Stimulated activated effector memory CD8-positive, alpha-beta T cell treated with anti-CD3 and anti-CD28 coated beads, Interleukin-12 subunit alpha, Interleukin-12 subunit beta, amount 100 ng/mL, for 72 hours (primary cell): ENCODE data around the gene SPAST.
A peak's percentile ranks its signal among the peaks of the same experiment; 100 is the strongest.
"Not testable (repeated sequence)": the region's sequence is repeated elsewhere in the genome, so short reads cannot be mapped to it uniquely, and the experiment has no call there.

Experiments used
- ATAC-seq: fragments of 150-1000 bp; cut with Tn5 transposase; 2 replicates; pipeline ENCODE4 v1.10.0; 2021
- DNase-seq, 2 donors: peaks; one replicate each; pipeline ENCODE4 v3.0.0; 2021 to 2022; ENCODE audit warnings: low spot score in 2 of 2
- H3K27ac Mint-ChIP-seq: one replicate; pipeline ENCODE4 v1.8.0; 2022; ENCODE audit warnings: mild to moderate bottlenecking, mixed read lengths
- H3K36me3 Mint-ChIP-seq: one replicate; pipeline ENCODE4 v1.8.0; 2022; ENCODE audit warnings: mild to moderate bottlenecking, mixed read lengths
- H3K4me1 Mint-ChIP-seq: one replicate; pipeline ENCODE4 v1.8.0; 2022; ENCODE audit warnings: mixed read lengths
- H3K4me3 Mint-ChIP-seq: one replicate; pipeline ENCODE4 v1.8.0; 2022; ENCODE audit warnings: mild to moderate bottlenecking, mixed read lengths
- H3K9me3 Mint-ChIP-seq: one replicate; pipeline ENCODE4 v1.8.0; 2022; ENCODE audit warnings: mixed read lengths

The SPAST gene

GRCh38 chr2:32168513-32168912, 105.2 kb downstream of the SPAST start:
- no peak overlapping the region for H3K4me3 Mint-ChIP-seq
- peaks cover 44% of the 10 kb centered on the region for H3K36me3 Mint-ChIP-seq
- peaks cover 42% of the 10 kb centered on the region for H3K4me1 Mint-ChIP-seq
- H3K27ac Mint-ChIP-seq: peak overlapping the region; percentile 70
- no peak for DNase-seq
- H3K9me3 Mint-ChIP-seq: no peaks in the 10 kb centered on the region
- ATAC-seq: no peak

GRCh38 chr2:32172870-32173269, 109.5 kb downstream of the SPAST start:
- ATAC-seq (no peak), DNase-seq (no peak)
- peaks cover 68% of the 10 kb centered on the region for H3K36me3 Mint-ChIP-seq
- peak overlapping the region; percentile 18 for H3K27ac Mint-ChIP-seq
- H3K9me3 Mint-ChIP-seq: no peaks in the 10 kb centered on the region
- peaks cover 24% of the 10 kb centered on the region for H3K4me1 Mint-ChIP-seq
- no peak overlapping the region for H3K4me3 Mint-ChIP-seq

- Mint-ChIP-seq H3K36me3 (peaks cover 76% of the 10 kb centered on the region), H3K9me3 (no peaks in the 10 kb centered on the region), H3K27ac (no peak overlapping the region), H3K4me3 (no peak overlapping the region), H3K4me1 (peaks cover under 1% of the 10 kb centered on the region)
- no peak for ATAC-seq
- DNase-seq: no peak
Measured at GRCh38 chr2:32182667-32183066, 119.3 kb downstream of the SPAST start.

GRCh38 chr2:32189011-32189410, 125.7 kb downstream of the SPAST start:
- H3K4me1 Mint-ChIP-seq: peaks cover 25% of the 10 kb centered on the region
- DNase-seq (no peak), ATAC-seq (no peak)
- peaks cover 72% of the 10 kb centered on the region for H3K36me3 Mint-ChIP-seq
- H3K4me3 Mint-ChIP-seq: no peak overlapping the region
- no peak overlapping the region for H3K27ac Mint-ChIP-seq
- H3K9me3 Mint-ChIP-seq: no peaks in the 10 kb centered on the region

- Mint-ChIP-seq H3K4me3 (no peak overlapping the region), H3K27ac (no peak overlapping the region), H3K36me3 (peaks cover 59% of the 10 kb centered on the region), H3K4me1 (peaks cover 25% of the 10 kb centered on the region), H3K9me3 (no peaks in the 10 kb centered on the region)
- DNase-seq (no peak), ATAC-seq (peak; percentile 32)
Measured at GRCh38 chr2:32192418-32192817, 129.1 kb downstream of the SPAST start.

GRCh38 chr2:32200814-32201213, 137.5 kb downstream of the SPAST start:
- no peak overlapping the region for H3K4me3 Mint-ChIP-seq
- H3K9me3 Mint-ChIP-seq: no peaks in the 10 kb centered on the region
- H3K36me3 Mint-ChIP-seq: peaks cover 90% of the 10 kb centered on the region
- no peak for DNase-seq
- peaks cover 10% of the 10 kb centered on the region for H3K4me1 Mint-ChIP-seq
- ATAC-seq: no peak
- H3K27ac Mint-ChIP-seq: no peak overlapping the region

- DNase-seq, H3K9me3 Mint-ChIP-seq, H3K4me3 Mint-ChIP-seq, H3K27ac Mint-ChIP-seq, H3K4me1 Mint-ChIP-seq, ATAC-seq: not testable (repeated sequence)
- H3K36me3 Mint-ChIP-seq: peaks cover 90% of the 10 kb centered on the region
Measured at GRCh38 chr2:32203428-32203827, 140.1 kb downstream of the SPAST start.
